ENCODE results near the gene ADNP2.

- TF ChIP-seq CTCF (IDR thresholded peaks at IDR 0.05; ENCODE audit: low read depth, low read length) (no peak), EZH2phosphoT487 (IDR thresholded peaks at IDR 0.05; ENCODE audit: low read depth) (no peak)
These were observed 21.5 kb downstream of the ADNP2 start for GRCh38 chr18:80130555-80130954.
